Gastroesophageal sphincter (tissue), 4 donors: ENCODE data around the gene HDAC8. TPM values are rescaled to one million over a fixed set of nuclear protein-coding genes. Genes with fewer than 3 reads are reported as not detected.

Experiments
- ATAC-seq: fragments of 150-250 bp; one replicate; pipeline ENCODE4 v1.9.1; 2016; ENCODE audit warnings: mild to moderate bottlenecking, moderate library complexity
- H3K27ac ChIP-seq, 4 donors: fragments of 200-600 bp; sonication (generic) in 3 of 4; 1 replicate in 3 of 4; 2 replicates in 1 of 4; pipeline ENCODE4 v1.5.1; 2016 to 2019
- H3K27me3 ChIP-seq: fragments of 200-600 bp; sonication (generic); one replicate; pipeline ENCODE4 v1.5.1; 2019
- H3K36me3 ChIP-seq, 2 donors: fragments of 200-600 bp; sonication (generic); one replicate each; pipeline ENCODE4 v1.5.1; 2019; ENCODE audit warnings: control low read depth in 1 of 2
- H3K4me1 ChIP-seq, 3 donors: fragments of 200-600 bp; sonication (generic); 1 replicate in 2 of 3; 2 replicates in 1 of 3; pipeline ENCODE4 v1.5.1; 2016 to 2019; ENCODE audit warnings: control low read depth in 2 of 3
- H3K4me3 ChIP-seq, 2 donors: fragments of 200-600 bp; sonication (generic); one replicate each; pipeline ENCODE4 v1.5.1; 2019; ENCODE audit warnings: mild to moderate bottlenecking in 1 of 2, moderate library complexity in 1 of 2
- H3K9me3 ChIP-seq, 3 donors: fragments of 200-600 bp; sonication (generic); one replicate each; pipeline ENCODE4 v1.5.1; 2017 to 2019; ENCODE audit warnings: control low read depth in 2 of 3
- CTCF ChIP-seq, 4 experiments: fragments of 200-600 bp in 2 of 4; fragments of 450-650 bp in 2 of 4; sonication (generic) in 1 of 4; IDR thresholded peaks; one replicate each; pipeline ENCODE4 v1.5.1; 2017 to 2019; ENCODE audit warnings: antibody characterized with exemption in 4 of 4, mild to moderate bottlenecking in 2 of 4, moderate library complexity in 2 of 4
- EP300 ChIP-seq: sonication (generic); formaldehyde crosslinking; IDR thresholded peaks from one replicate; pipeline ENCODE4 v1.6.1; 2017; ENCODE audit warnings: antibody characterized with exemption, mild to moderate bottlenecking
- POLR2A ChIP-seq, 2 donors: fragments of 450-650 bp; IDR thresholded peaks; one replicate each; pipeline ENCODE4 v1.6.1; 2017; ENCODE audit warnings: antibody characterized with exemption in 2 of 2, mild to moderate bottlenecking in 2 of 2, moderate library complexity in 1 of 2
- POLR2AphosphoS5 ChIP-seq: sonication (generic); formaldehyde crosslinking; IDR thresholded peaks from one replicate; pipeline ENCODE4 v1.6.1; 2017; ENCODE audit warnings: antibody characterized with exemption
- WGBS, 2 donors: methylation state at CpG; one replicate each; pipeline ENCODE4 v1.1.5; 2018; ENCODE audit warnings: low coverage in 1 of 2; 5-methylcytosine and 5-hydroxymethylcytosine counted together
- total RNA-seq, 4 donors: library from RNA; depleted of rRNA; stranded (reverse); fragments of >200 nt; gene quantifications; one replicate each; pipeline ENCODE4 v1.1.0, GENCODE V29; 2016

Gene HDAC8
- total RNA-seq, 4 donors from 2014 or later, result 15.7 to 34.2 (median 25.6) TPM

GRCh38 chrX:72475338-72475737, 97.3 kb downstream of the HDAC8 start:
- Histone ChIP-seq H3K4me1 (no peaks in the 10 kb centered on the region), H3K27ac (no peak overlapping the region), H3K9me3 (no peaks in the 10 kb centered on the region), H3K27me3 (no peaks in the 10 kb centered on the region), H3K4me3 (no peak overlapping the region), H3K36me3 (no peaks in the 10 kb centered on the region)
- no peak for TF ChIP-seq POLR2AphosphoS5
- no peak for TF ChIP-seq EP300
- 67% methylated on average over 1 of the region's 1 CpG; no CpG with 5 or more reads in 1 of the 2 donors for WGBS, 2 donors
- ATAC-seq, result no peak

GRCh38 chrX:72470532-72471223, 102.0 kb downstream of the HDAC8 start:
- Histone ChIP-seq H3K27ac (no peak overlapping the region), H3K9me3 (no peaks in the 10 kb centered on the region), H3K4me1 (no peaks in the 10 kb centered on the region), H3K4me3 (no peak overlapping the region), H3K27me3 (no peaks in the 10 kb centered on the region), H3K36me3 (no peaks in the 10 kb centered on the region)
- 100% methylated on average over 2 of the region's 3 CpGs; no CpG with 5 or more reads in 1 of the 2 donors for WGBS, 2 donors
- ATAC-seq, result no peak
- TF ChIP-seq CTCF (IDR thresholded peaks at IDR 0.05) (no peak), POLR2A (IDR thresholded peaks at IDR 0.05) (no peak), EP300 (no peak), POLR2AphosphoS5 (no peak)

GRCh38 chrX:72470117-72470516, 102.5 kb downstream of the HDAC8 start:
- H3K36me3 ChIP-seq, result no peaks in the 10 kb centered on the region
- no peaks in the 10 kb centered on the region for H3K4me1 ChIP-seq
- no peak overlapping the region for H3K27ac ChIP-seq
- 60% methylated on average over 1 of the region's 1 CpG; no CpG with 5 or more reads in 1 of the 2 donors for WGBS, 2 donors
- H3K9me3 ChIP-seq, result no peaks in the 10 kb centered on the region
- ATAC-seq, result no peak
- TF ChIP-seq POLR2AphosphoS5 (no peak), EP300 (no peak), CTCF (IDR thresholded peaks at IDR 0.05) (no peak), POLR2A (IDR thresholded peaks at IDR 0.05) (no peak)
- H3K4me3 ChIP-seq, result no peak overlapping the region
- H3K27me3 ChIP-seq, result no peaks in the 10 kb centered on the region

GRCh38 chrX:72468607-72469006, 104.0 kb downstream of the HDAC8 start:
- 50 to 100% methylated on average over 2 of the region's 2 CpGs for WGBS, 2 donors
- peaks cover 0 to 10% of the 10 kb centered on the region in 2 donors for H3K36me3 ChIP-seq
- no peak overlapping the region for H3K27ac ChIP-seq
- no peaks in the 10 kb centered on the region for H3K4me1 ChIP-seq
- H3K27me3 ChIP-seq, result no peaks in the 10 kb centered on the region
- H3K9me3 ChIP-seq, result no peaks in the 10 kb centered on the region
- H3K4me3 ChIP-seq, result no peak overlapping the region
- no peak for TF ChIP-seq CTCF (IDR thresholded peaks at IDR 0.05)
- TF ChIP-seq POLR2A (IDR thresholded peaks at IDR 0.05), result no peak
- TF ChIP-seq EP300, result no peak
- TF ChIP-seq POLR2AphosphoS5, result no peak
- ATAC-seq, result no peak

GRCh38 chrX:72467135-72467534, 105.5 kb downstream of the HDAC8 start:
- Histone ChIP-seq H3K9me3 (no peaks in the 10 kb centered on the region), H3K27ac (no peak overlapping the region), H3K27me3 (no peaks in the 10 kb centered on the region), H3K4me3 (no peak overlapping the region), H3K4me1 (no peaks in the 10 kb centered on the region), H3K36me3 (peaks cover 0 to 12% of the 10 kb centered on the region in 2 donors)
- no peak for ATAC-seq
- TF ChIP-seq POLR2AphosphoS5 (no peak), CTCF (IDR thresholded peaks at IDR 0.05) (no peak), EP300 (no peak), POLR2A (IDR thresholded peaks at IDR 0.05) (no peak)
- WGBS, 2 donors, result 68 to 90% methylated on average over 2 to 4 of the region's 4 CpGs
